ENCODE measurements around the gene PRDX6.

DNA sequence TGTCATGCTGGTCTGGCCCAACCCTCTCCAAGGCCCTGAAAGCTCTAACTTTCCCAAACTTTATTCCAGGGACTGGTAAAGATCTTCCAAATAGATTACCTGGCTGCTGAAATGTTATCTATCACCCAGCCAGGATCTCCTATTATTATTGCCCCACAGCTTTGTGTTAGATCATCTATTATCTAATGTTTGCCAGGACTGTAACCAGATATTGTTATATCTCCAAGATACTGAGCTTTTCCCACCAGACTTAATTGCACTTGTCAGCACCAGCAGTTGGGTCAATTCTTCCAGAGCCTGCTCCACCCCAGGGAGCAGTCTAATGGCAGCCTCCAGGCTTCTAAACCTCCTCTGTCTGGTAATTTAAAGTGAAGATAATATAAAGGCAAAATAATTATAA is 59.1 kb downstream of the PRDX6 start:
- TF ChIP-seq, protein P1, sequence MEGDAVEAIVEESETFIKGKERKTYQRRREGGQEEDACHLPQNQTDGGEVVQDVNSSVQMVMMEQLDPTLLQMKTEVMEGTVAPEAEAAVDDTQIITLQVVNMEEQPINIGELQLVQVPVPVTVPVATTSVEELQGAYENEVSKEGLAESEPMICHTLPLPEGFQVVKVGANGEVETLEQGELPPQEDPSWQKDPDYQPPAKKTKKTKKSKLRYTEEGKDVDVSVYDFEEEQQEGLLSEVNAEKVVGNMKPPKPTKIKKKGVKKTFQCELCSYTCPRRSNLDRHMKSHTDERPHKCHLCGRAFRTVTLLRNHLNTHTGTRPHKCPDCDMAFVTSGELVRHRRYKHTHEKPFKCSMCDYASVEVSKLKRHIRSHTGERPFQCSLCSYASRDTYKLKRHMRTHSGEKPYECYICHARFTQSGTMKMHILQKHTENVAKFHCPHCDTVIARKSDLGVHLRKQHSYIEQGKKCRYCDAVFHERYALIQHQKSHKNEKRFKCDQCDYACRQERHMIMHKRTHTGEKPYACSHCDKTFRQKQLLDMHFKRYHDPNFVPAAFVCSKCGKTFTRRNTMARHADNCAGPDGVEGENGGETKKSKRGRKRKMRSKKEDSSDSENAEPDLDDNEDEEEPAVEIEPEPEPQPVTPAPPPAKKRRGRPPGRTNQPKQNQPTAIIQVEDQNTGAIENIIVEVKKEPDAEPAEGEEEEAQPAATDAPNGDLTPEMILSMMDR (IDR thresholded peaks at IDR 0.05; ENCODE audit: insufficient read depth, low read depth, low read length) = no peak
- no peak for TF ChIP-seq EZH2 (IDR thresholded peaks at IDR 0.05; ENCODE audit: insufficient read depth, low read length)

Measured in astrocyte (in vitro differentiated cells and primary cell).